GM12873 (cell line): ENCODE data around the gene ABLIM2.

Experiments used
- TF ChIP-seq, protein P1 (sequence below): IDR thresholded peaks from 2 replicates; pipeline ENCODE4 v1.5.1; 2012; ENCODE audit warnings: low read depth, mild to moderate bottlenecking, moderate library complexity, low read length, control low read depth; ENCODE audit not compliant: insufficient read depth; ENCODE audit errors: missing control alignments

Gene ABLIM2

DNA sequence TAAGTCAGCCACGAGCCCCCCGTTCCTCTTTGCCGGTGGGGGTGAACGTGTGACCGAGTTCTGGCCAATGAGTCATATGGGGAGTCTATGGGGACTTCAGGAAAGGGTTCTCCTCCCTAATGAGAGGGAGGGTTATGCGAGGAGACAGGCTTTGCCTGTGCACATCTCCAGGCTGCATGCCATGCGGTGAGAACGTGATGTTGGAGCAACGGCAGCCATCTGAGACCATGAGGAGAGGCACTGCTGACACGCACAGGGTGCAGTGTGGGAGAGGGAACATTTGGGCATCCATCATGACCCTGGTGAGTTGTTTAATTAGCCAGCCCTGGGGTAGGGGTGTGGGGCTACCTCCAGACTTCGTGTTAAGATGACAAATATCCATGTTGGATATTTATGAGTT, 55.8 kb downstream of the ABLIM2 start:
- TF ChIP-seq, protein P1, sequence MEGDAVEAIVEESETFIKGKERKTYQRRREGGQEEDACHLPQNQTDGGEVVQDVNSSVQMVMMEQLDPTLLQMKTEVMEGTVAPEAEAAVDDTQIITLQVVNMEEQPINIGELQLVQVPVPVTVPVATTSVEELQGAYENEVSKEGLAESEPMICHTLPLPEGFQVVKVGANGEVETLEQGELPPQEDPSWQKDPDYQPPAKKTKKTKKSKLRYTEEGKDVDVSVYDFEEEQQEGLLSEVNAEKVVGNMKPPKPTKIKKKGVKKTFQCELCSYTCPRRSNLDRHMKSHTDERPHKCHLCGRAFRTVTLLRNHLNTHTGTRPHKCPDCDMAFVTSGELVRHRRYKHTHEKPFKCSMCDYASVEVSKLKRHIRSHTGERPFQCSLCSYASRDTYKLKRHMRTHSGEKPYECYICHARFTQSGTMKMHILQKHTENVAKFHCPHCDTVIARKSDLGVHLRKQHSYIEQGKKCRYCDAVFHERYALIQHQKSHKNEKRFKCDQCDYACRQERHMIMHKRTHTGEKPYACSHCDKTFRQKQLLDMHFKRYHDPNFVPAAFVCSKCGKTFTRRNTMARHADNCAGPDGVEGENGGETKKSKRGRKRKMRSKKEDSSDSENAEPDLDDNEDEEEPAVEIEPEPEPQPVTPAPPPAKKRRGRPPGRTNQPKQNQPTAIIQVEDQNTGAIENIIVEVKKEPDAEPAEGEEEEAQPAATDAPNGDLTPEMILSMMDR: no peak

DNA sequence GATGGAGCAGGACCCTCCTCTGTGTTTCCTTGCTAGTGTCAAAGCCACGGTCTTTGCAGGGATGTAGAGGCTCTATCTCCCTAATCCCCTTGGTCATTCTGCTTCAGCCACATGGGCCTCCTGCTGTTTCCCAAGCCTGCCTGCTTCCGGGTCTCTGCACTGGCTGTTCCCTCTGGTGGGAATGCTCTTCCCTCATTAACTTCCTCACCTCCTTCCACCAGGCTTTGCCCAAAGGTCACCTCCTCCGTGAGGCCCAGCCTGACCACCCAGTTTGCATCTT, 56.6 kb downstream of the ABLIM2 start:
- TF ChIP-seq, protein P1: no peak

DNA sequence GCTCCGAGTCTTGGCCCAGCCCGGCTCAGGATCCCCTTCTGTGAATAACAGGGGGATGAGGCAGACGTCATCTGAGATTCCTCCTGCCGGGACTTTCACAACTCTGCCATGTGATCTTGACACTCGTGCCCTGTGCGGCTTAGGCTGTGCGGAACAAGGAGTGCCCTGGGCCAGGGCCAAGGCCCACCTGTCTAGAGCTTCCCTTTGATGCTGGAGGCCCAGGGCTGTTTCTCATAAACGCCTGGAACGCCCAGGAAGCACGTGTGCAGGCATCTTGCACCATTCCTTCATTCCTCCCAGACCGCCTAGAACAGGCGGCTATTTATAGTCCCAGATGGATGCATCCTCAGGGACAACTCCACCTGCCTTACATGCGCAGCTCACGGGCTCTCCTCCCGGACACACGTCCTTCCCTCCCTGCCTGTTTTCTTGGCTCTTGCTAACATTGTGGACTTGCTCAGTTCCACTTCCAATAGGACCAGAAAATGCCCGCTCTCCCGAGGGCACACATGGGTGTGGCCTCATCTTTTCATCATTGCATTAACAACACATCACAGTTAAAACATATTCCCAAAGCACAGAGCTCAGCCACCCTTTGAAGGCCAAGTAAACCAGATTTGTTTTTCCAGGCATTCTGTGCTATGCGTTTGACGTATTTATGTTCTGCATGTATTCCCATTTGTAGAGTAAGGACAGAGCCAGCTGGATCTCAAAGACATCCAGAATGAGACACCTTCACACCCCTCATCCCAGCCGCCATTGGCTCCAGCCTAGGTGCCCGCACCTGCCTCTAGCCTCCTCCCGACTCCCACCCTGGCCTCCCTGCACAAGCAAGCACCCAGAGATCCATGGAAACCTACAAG, 57.2 kb downstream of the ABLIM2 start:
- TF ChIP-seq, protein P1: no peak

DNA sequence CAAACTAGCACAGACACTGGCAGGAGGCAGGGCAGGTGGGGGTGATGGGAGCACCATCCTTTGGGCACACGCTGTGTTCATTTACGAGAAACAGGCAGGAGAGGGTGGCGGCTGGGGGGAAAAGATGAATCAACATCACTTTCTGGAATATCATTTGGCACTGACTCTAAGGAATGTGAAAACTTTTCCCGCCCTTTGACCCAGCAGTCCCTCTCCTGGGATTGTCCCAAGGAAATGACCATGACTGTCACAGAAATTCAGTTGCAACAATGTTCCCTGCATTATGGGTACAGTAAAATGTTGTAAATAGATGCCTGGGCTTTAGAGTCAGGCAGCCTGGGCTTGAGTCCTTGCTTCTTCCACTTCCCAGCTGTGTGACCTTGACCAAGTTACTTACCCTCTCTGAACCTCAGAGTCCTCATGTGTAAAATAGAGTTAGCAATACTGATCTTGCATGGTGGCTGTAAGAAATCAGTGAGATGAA, 58.6 kb downstream of the ABLIM2 start:
- TF ChIP-seq, protein P1: no peak

DNA sequence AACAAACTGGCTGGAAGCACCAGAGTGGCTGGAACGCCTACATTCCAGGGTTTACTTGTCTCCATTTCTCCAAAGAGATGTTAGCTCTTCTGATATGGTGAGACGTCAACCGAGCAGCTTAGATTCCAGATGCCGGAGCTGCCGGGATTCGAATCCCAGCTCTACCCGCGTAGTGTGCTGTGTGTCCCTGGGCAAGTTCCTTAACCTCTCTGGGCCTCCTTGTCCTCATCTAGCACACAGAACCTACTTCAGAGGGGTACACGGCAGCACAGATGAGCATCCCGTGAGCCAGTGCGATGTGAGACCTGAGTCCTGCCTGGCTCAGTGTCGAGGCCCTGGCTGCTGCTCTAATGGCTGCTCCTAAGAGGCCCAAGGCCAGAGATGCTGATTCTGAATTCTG, 60.1 kb downstream of the ABLIM2 start:
- TF ChIP-seq, protein P1: no peak

DNA sequence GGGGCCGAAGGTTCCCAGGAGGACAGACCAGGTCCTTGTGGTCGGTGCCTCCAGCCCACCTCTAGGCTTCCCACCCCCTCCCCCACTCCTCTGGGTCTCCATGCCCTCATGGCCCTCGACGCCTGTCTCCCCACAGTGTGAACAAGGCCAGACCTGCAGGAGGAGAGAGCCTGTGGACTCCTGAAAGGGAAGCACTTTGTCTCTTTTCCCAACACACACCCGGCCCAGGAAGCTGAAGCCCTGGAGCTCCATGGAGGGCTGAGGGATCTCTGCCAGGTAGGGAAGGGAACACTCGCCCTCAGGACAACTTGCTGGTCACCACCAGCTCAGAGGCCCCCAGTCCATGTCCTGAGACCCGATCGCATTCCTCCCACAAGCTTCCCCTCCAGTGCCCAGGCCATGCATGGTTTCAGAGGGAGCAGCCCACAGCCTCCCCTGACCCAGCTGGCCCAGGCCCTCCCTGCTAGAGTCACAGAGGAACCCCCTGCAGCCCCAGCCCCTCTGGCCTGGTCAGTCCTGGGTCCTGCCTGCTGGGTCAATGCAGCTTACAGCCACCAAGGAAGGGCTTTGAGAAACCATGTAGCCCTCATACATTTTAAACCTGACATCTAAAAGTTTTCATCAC, 60.8 kb downstream of the ABLIM2 start:
- TF ChIP-seq, protein P1: no peak

DNA sequence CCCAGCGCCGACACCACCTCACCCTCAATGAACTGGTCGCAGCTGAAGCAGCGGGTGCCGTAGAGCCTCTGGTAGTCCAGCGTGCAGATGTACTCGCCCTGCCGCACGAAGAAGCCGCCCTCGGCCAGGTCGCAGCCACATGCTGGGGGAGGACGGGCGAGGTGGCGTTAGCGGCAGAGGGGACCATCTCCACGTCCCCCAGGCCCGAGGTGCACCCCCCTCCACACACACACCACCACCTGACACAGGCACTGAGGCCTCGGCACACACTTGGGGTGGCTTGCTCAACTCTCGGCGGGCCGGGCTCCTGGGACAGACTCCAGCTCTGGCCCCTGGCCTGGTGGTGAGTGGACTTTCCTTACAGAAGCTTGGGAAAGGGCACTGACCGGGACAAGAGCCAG, 61.5 kb downstream of the ABLIM2 start:
- TF ChIP-seq, protein P1: no peak
